ENCODE data around the gene EGFL7. TPM values are rescaled to one million over a fixed set of nuclear protein-coding genes. Genes with fewer than 3 reads are reported as not detected.

Gene EGFL7
- total RNA-seq (100 to 1,000 TPM in 2 of 9 donors, 10 to 100 TPM in 7; 32.4 to 158 (median 77.1) TPM), polyA plus RNA-seq (100 to 1,000 TPM in 2 of 3 donors, 1 to 10 TPM in 1; 1.9 to 452 (median 190) TPM)
- long read RNA-seq, donor 1, transcript EGFL7-204 (10 exons, 1,529 nt): major isoform, 6 of 7 reads
- long read RNA-seq, donor 1, partial matches to known transcripts: 0 of 7 reads
- long read RNA-seq, donor 1, other reads (novel, unspliced or antisense): 0 of 7 reads
- long read RNA-seq, donor 2, transcript EGFL7-204 (10 exons, 1,529 nt): major isoform, 9 of 18 reads
- long read RNA-seq, donor 2, partial matches to known transcripts: 8 of 18 reads
- long read RNA-seq, donor 2, other reads (novel, unspliced or antisense): 0 of 18 reads
- long read RNA-seq, donor 3, partial matches to known transcripts: 0 of 5 reads
- long read RNA-seq, donor 3, other reads (novel, unspliced or antisense): 0 of 5 reads
- long read RNA-seq, donor 4, transcript EGFL7-204 (10 exons, 1,529 nt): major isoform, 7 of 28 reads
- long read RNA-seq, donor 4, partial matches to known transcripts: 10 of 28 reads
- long read RNA-seq, donor 4, other reads (novel, unspliced or antisense): 9 of 28 reads
- long read RNA-seq, donor 5, transcript EGFL7-202 (9 exons, 1,282 nt): minor isoform, 10 of 132 reads
- long read RNA-seq, donor 5, transcript EGFL7-204 (10 exons, 1,529 nt): major isoform, 50 of 132 reads
- long read RNA-seq, donor 5, partial matches to known transcripts: 13 of 132 reads
- long read RNA-seq, donor 5, other reads (novel, unspliced or antisense): 57 of 132 reads
- long read RNA-seq, donor 6, partial matches to known transcripts: 6 of 20 reads
- long read RNA-seq, donor 6, other reads (novel, unspliced or antisense): 8 of 20 reads
- long read RNA-seq, donor 7, partial matches to known transcripts: 0 of 2 reads
- long read RNA-seq, donor 7, other reads (novel, unspliced or antisense): 0 of 2 reads
- long read RNA-seq, donor 8, transcript EGFL7-204 (10 exons, 1,529 nt): major isoform, 9 of 22 reads
- long read RNA-seq, donor 8, partial matches to known transcripts: 6 of 22 reads
- long read RNA-seq, donor 8, other reads (novel, unspliced or antisense): 6 of 22 reads
- long read RNA-seq, donor 9, partial matches to known transcripts: 0 of 5 reads
- long read RNA-seq, donor 9, other reads (novel, unspliced or antisense): 0 of 5 reads
- long read RNA-seq, donor 10, partial matches to known transcripts: 0 of 2 reads
- long read RNA-seq, donor 10, other reads (novel, unspliced or antisense): 0 of 2 reads

DNA sequence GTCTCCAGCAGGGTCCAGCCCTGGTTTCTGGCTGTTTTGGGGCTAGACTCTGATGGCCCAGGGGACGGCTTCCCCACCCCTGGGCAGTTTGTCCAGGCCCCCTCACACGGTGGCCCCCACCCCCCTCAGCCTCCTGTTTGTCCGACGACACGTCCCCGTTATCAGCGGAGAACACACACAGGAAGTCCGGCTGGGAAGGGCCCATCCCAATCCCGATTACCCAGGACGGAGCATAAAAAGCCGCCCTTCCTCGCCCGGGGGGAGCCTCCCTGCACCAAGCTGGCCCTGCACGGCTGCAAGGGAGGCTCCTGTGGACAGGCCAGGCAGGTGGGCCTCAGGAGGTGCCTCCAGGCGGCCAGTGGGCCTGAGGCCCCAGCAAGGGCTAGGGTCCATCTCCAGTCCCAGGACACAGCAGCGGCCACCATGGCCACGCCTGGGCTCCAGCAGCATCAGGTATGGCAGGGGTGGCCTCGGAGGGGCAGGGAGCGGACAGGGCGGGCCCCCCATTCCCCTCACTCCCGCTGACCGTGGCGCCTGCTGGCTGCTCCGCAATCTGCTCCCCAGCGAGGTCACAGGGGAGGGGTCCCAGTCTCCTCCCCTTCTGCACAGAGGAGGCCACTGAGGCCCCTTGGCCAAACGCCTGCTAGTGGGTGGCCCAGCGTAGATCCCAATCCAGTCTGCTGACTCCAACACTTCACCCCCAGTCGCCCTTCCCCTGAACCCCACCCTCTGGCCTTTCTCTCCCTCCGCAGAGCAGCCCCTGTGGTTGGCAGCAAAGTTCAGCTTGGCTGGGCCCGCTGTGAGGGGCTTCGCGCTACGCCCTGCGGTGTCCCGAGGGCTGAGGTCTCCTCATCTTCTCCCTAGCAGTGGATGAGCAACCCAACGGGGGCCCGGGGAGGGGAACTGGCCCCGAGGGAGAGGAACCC lies at the start of gene EGFL7:
Gene EGFL7 (plus strand): TSS at position 261 of the 926 bp plus-strand sequence. CDS start 5,367 bp downstream, outside the sequence.
- WGBS, 4 donors: 59 to 65% (median 63%) methylated on average over 10 to 38 of the region's 38 CpGs
- intact Hi-C loops (cut with DNase I): no loop called here
- Histone ChIP-seq H3K9me3 (replicated peaks in 1 of 3) (no peaks in the 10 kb centered on the region), H3K27ac (peak within 1 kb of the TSS in 4 of 5 donors; percentile 31 to 89 (median 52)), H3K4me1 (replicated peaks in 1 of 2) (no peaks in the 10 kb centered on the region), H3K36me3 (replicated peaks in 1 of 2) (no peaks in the 10 kb centered on the region), H3K4me3 (peak within 1 kb of the TSS in 1 of 4 donors; percentile 52), H3K27me3 (peaks cover 30% of the 10 kb centered on the region)
- peak; percentile 49 to 59 for TF ChIP-seq POLR2A (IDR thresholded peaks at IDR 0.05)
- TF ChIP-seq, protein P1, sequence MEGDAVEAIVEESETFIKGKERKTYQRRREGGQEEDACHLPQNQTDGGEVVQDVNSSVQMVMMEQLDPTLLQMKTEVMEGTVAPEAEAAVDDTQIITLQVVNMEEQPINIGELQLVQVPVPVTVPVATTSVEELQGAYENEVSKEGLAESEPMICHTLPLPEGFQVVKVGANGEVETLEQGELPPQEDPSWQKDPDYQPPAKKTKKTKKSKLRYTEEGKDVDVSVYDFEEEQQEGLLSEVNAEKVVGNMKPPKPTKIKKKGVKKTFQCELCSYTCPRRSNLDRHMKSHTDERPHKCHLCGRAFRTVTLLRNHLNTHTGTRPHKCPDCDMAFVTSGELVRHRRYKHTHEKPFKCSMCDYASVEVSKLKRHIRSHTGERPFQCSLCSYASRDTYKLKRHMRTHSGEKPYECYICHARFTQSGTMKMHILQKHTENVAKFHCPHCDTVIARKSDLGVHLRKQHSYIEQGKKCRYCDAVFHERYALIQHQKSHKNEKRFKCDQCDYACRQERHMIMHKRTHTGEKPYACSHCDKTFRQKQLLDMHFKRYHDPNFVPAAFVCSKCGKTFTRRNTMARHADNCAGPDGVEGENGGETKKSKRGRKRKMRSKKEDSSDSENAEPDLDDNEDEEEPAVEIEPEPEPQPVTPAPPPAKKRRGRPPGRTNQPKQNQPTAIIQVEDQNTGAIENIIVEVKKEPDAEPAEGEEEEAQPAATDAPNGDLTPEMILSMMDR (IDR thresholded peaks at IDR 0.05): no peak
- DNase-seq: peak in 5 of 7 donors; percentile 54 to 77 (median 59)

DNA sequence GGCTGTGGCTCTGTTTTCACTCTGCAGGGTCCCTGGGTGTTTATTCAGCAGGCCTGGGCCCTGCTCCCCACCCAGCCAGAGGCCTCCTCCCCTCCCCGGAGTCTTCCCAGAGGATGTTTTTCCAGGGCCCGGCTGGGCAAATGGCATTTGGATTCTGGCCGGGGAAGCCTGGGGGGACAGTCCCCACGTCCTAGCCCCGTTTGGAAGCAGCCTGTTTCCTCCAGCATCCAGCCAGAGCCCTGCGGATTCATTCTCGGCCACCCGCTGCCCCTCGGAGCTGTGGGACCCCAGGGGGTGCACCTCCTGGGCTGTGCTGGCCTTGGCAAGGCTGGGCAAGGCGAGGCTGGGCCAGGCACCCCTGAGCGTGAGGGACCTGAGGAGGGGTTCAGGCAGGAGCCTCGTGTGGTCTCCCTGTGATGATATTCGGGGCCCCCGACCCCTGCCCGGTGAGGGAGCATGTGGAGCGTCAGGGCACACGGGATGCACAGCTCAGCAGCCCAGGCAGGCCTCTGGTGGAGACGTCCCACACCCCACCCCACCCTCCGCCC lies 48.8 kb upstream of the EGFL7 start:
- Histone ChIP-seq H3K27me3 (no peaks in the 10 kb centered on the region), H3K4me3 (no peak overlapping the region), H3K36me3 (replicated peaks in 1 of 2) (no peaks in the 10 kb centered on the region), H3K9me3 (replicated peaks in 1 of 3) (no peaks in the 10 kb centered on the region), H3K4me1 (replicated peaks in 1 of 2) (no peaks in the 10 kb centered on the region), H3K27ac (no peak overlapping the region)
- no peak for DNase-seq
- TF ChIP-seq, protein P1 (IDR thresholded peaks at IDR 0.05): no peak
- no peak for TF ChIP-seq POLR2A (IDR thresholded peaks at IDR 0.05)
- 64 to 75% (median 73%) methylated on average over 7 to 19 of the region's 19 CpGs for WGBS, 4 donors
- intact Hi-C loops (cut with DNase I): no loop called here

DNA sequence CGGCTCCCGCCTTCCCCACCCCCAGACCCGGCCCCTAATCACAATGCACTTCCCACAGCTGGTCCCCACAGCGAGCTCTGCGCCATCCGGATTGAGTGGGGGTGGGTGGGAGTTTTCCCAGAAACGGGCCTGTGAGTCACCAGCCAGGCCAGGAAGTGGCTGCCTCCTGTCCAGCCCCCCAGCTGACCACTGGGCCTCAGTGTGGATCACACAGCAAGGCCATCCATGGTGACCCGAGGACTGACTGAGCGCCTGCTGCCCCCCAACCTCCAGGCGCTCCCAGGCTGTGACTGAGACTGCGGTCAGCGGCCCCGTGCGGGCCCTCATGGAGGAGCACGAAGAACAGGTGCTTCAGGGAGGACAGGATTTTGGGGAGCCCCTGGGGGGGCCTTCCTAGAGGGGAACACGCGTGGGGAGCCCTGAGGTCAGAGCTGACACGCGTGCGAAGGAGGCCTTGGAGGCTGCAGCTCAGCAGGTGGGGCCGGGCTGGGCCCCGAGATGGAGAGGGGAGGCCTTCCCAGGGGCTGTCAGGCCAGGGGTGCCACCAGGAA lies 48.3 kb upstream of the EGFL7 start:
- no peak overlapping the region for H3K27ac ChIP-seq
- H3K4me3 ChIP-seq: no peak overlapping the region
- TF ChIP-seq, protein P1 (IDR thresholded peaks at IDR 0.05): no peak
- no peak for TF ChIP-seq POLR2A (IDR thresholded peaks at IDR 0.05)
- WGBS, 4 donors: 79 to 98% (median 81%) methylated on average over 12 to 22 of the region's 22 CpGs; no CpG with 5 or more reads in 1 of the 4 donors
- no peaks in the 10 kb centered on the region for H3K27me3 ChIP-seq
- intact Hi-C loops (cut with DNase I): no loop called here
- H3K9me3 ChIP-seq (replicated peaks in 1 of 3): no peaks in the 10 kb centered on the region
- H3K4me1 ChIP-seq (replicated peaks in 1 of 2): peaks cover 0 to 5% of the 10 kb centered on the region in 2 donors
- no peak for DNase-seq
- no peaks in the 10 kb centered on the region for H3K36me3 ChIP-seq (replicated peaks in 1 of 2)

Data from adrenal gland (tissue), 19 donors.